Esophagus muscularis mucosa (tissue), 4 donors: ENCODE results near the gene CACNB3. TPM values are rescaled to one million over a fixed set of nuclear protein-coding genes. Genes with fewer than 3 reads are reported as not detected.

ENCODE experiments used
- DNase-seq: peaks from one replicate; pipeline ENCODE4 v3.0.0-alpha.2; 2017; ENCODE audit errors: extremely low spot score
- H3K27ac ChIP-seq, 4 donors: fragments of 200-600 bp; sonication (generic); replicated peaks in 1 of 4; 1 replicate in 3 of 4; 2 replicates in 1 of 4; pipeline ENCODE4 v1.5.1; 2016 to 2019; ENCODE audit warnings: mild to moderate bottlenecking in 1 of 4
- H3K27me3 ChIP-seq, 4 donors: fragments of 200-600 bp; sonication (generic); one replicate each; pipeline versions ENCODE4 v1.5.1 to v1.6.0; 2016 to 2019
- H3K36me3 ChIP-seq, 4 donors: fragments of 200-600 bp; sonication (generic); one replicate each; pipeline ENCODE4 v1.5.1; 2016 to 2019
- H3K4me1 ChIP-seq, 4 donors: fragments of 200-600 bp; sonication (generic); one replicate each; pipeline ENCODE4 v1.5.1; 2016 to 2019
- H3K4me3 ChIP-seq, 4 donors: fragments of 200-600 bp; sonication (generic); 1 replicate in 2 of 4; 2 replicates in 2 of 4; pipeline ENCODE4 v1.5.1; 2016 to 2019; ENCODE audit warnings: mild to moderate bottlenecking in 4 of 4, moderate library complexity in 1 of 4
- H3K9me3 ChIP-seq, 4 donors: fragments of 200-600 bp; sonication (generic); 1 replicate in 3 of 4; 2 replicates in 1 of 4; pipeline ENCODE4 v1.5.1; 2016 to 2019
- EP300 ChIP-seq: sonication (generic); formaldehyde crosslinking; IDR thresholded peaks from one replicate; pipeline ENCODE4 v1.6.1; 2017; ENCODE audit warnings: antibody characterized with exemption
- POLR2A ChIP-seq: fragments of 450-650 bp; IDR thresholded peaks from one replicate; pipeline ENCODE4 v1.6.1; 2017; ENCODE audit warnings: antibody characterized with exemption, moderate library complexity, mild to moderate bottlenecking, low read depth
- POLR2AphosphoS5 ChIP-seq, 2 donors: sonication (generic); formaldehyde crosslinking; IDR thresholded peaks; one replicate each; pipeline ENCODE4 v1.6.1; 2017; ENCODE audit warnings: antibody characterized with exemption in 2 of 2
- whole genome bisulfite sequencing: methylation state at CpG from one replicate; pipeline ENCODE4 v1.1.5; 2018; 5-methylcytosine and 5-hydroxymethylcytosine counted together
- intact Hi-C: fragments of 100-400 bp; cut with DNase I; formaldehyde crosslinking; loops from one replicate; pipeline ENCODE4 v1.15.1; 2023
- total RNA-seq, 4 donors: library from RNA; depleted of rRNA; stranded (reverse); fragments of >200 nt; gene quantifications; one replicate each; pipeline versions ENCODE4 v1.1.0 to v1.2.1, GENCODE V29; 2016
- TF ChIP-seq, protein P1 (sequence below), 3 experiments: fragments of 200-600 bp in 2 of 3; fragments of 450-650 bp in 1 of 3; sonication (generic) in 2 of 3; IDR thresholded peaks; one replicate each; pipeline ENCODE4 v1.5.1; 2017 to 2019; ENCODE audit warnings: antibody characterized with exemption in 3 of 3, mild to moderate bottlenecking in 2 of 3, moderate library complexity in 1 of 3

The CACNB3 gene
- total RNA-seq, 4 donors from 2014 or later, result 11.6 to 41.0 (median 28.4) TPM

DNA sequence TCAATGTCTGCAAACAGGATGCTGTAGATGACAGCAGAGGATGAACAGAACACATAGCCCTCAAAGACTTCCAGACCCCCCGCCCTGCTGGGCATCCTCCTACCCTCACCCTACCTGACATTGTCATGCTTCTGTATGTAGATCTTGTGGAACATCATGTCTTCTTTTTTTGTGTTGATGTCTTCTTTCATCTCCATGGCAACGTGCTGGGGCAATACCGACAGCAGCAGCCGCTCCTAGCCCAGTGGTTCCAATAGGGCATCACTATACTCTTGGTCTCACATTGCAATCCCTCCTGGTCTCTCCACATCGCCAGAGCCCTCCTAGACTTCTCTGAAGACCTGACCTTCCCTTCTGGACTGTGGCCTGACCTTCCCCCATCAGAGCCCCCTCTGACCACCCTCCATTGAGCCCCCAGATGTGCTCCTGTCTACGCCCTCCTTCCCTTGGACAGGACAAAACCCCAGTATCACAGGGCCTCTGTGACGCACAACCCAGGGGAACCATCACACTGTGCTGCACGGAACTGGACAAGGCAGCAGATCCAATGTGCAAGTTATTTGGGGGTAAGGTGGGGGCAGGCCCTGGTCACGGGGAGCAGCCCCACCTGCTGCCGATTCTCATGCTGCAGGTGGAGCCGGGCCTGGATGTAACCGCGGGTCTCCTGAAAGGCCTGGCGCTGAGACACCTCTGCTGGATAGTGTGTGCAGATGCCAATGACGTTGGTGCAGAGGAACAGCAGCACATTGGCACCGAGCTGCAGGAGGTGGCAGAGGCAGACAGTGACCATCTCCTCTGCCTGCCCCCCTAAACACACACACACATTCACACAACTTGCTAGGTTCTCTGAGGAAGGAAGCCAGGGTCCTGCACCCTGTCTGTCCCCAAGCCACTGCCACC, 40.5 kb upstream of the CACNB3 start:
- H3K27me3 ChIP-seq, result no peaks in the 10 kb centered on the region
- no peak overlapping the region for H3K27ac ChIP-seq
- no peak for DNase-seq
- no peaks in the 10 kb centered on the region for H3K9me3 ChIP-seq
- 86% methylated on average over 16 of the region's 16 CpGs for WGBS
- intact Hi-C loops, result no loop called here
- H3K4me1 ChIP-seq, result peaks cover 29 to 60% (median 33%) of the 10 kb centered on the region in 4 donors
- TF ChIP-seq POLR2A (no peak), POLR2AphosphoS5 (IDR thresholded peaks at IDR 0.05) (no peak), EP300 (no peak)
- TF ChIP-seq, protein P1, sequence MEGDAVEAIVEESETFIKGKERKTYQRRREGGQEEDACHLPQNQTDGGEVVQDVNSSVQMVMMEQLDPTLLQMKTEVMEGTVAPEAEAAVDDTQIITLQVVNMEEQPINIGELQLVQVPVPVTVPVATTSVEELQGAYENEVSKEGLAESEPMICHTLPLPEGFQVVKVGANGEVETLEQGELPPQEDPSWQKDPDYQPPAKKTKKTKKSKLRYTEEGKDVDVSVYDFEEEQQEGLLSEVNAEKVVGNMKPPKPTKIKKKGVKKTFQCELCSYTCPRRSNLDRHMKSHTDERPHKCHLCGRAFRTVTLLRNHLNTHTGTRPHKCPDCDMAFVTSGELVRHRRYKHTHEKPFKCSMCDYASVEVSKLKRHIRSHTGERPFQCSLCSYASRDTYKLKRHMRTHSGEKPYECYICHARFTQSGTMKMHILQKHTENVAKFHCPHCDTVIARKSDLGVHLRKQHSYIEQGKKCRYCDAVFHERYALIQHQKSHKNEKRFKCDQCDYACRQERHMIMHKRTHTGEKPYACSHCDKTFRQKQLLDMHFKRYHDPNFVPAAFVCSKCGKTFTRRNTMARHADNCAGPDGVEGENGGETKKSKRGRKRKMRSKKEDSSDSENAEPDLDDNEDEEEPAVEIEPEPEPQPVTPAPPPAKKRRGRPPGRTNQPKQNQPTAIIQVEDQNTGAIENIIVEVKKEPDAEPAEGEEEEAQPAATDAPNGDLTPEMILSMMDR (IDR thresholded peaks at IDR 0.05), result no peak
- H3K4me3 ChIP-seq, result no peak overlapping the region
- peaks cover 12 to 67% (median 65%) of the 10 kb centered on the region in 4 donors for H3K36me3 ChIP-seq

DNA sequence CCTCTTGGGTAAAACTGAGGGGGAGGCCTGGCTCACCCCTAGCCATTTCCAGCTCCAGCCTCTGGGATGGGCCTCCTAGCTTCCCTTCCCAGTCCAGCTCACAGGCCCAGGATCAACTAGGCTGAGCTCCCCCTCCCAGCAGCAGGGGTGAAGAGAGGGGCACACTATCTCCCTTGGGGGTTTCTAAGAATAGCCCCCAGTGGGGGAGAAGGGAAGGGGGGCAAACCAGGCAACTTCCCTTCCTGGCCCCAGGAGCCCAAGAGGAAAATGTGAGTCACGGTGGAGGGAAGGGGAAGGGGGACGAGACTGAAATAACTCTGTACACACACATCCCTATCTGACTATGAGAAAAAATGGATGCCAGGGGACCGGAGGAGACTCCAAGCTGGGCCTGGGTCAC, 38.4 kb upstream of the CACNB3 start:
- no peak overlapping the region for H3K4me3 ChIP-seq
- peak overlapping the region in 3 of 4 donors; percentile 37 to 52 (median 45) for H3K27ac ChIP-seq
- H3K9me3 ChIP-seq, result no peaks in the 10 kb centered on the region
- peak in 1 of 2 donors; percentile 51 for TF ChIP-seq POLR2AphosphoS5 (IDR thresholded peaks at IDR 0.05)
- TF ChIP-seq, protein P1 (IDR thresholded peaks at IDR 0.05), result no peak
- no peak for DNase-seq
- peaks cover 0 to 52% (median 50%) of the 10 kb centered on the region in 4 donors for H3K36me3 ChIP-seq
- intact Hi-C loops, result no loop called here
- WGBS, result 23% methylated on average over 3 of the region's 3 CpGs
- H3K27me3 ChIP-seq, result no peaks in the 10 kb centered on the region
- H3K4me1 ChIP-seq, result peaks cover 29 to 72% (median 35%) of the 10 kb centered on the region in 4 donors

DNA sequence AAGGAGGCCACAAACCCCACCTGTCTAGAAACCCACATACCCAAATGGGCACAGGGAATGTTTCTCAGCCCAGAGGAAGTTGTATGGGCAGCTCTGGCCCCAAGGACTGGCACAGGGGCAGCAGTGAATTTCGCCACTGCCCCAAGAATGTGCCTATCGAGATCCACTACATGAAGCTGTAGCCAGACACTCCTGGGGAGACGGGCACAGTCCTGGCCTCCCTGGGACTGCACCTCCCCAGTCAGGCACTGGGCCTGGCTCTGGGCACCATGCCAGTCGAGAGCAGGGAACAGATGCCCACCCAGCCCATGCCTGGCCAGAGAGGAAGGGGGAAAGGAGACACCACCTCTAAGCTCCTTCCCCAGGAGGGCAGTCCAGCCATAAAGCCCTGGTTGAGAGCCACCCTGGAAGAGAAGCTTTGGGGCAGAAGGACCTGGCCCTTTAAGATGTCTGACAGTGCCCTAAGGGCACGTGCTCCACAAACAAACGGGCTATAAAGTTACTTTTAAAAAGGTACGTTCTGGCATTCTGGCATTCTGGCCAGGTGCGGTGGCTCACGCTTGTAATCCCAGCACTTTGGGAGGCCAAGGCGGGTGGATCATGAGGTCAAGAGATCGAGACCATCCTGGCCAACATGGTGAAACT, 37.8 kb upstream of the CACNB3 start:
- intact Hi-C loops, result no loop called here
- no peaks in the 10 kb centered on the region for H3K9me3 ChIP-seq
- no peak overlapping the region for H3K4me3 ChIP-seq
- H3K36me3 ChIP-seq, result peaks cover 0 to 46% (median 43%) of the 10 kb centered on the region in 4 donors
- no peaks in the 10 kb centered on the region for H3K27me3 ChIP-seq
- H3K27ac ChIP-seq, result peak overlapping the region; percentile 37 to 52 (median 42)
- 73% methylated on average over 7 of the region's 11 CpGs for WGBS
- DNase-seq, result no peak
- peaks cover 33 to 78% (median 36%) of the 10 kb centered on the region in 4 donors for H3K4me1 ChIP-seq
- no peak for TF ChIP-seq POLR2AphosphoS5 (IDR thresholded peaks at IDR 0.05)
- TF ChIP-seq POLR2A, result no peak
- TF ChIP-seq EP300, result no peak
- TF ChIP-seq, protein P1 (IDR thresholded peaks at IDR 0.05), result no peak

DNA sequence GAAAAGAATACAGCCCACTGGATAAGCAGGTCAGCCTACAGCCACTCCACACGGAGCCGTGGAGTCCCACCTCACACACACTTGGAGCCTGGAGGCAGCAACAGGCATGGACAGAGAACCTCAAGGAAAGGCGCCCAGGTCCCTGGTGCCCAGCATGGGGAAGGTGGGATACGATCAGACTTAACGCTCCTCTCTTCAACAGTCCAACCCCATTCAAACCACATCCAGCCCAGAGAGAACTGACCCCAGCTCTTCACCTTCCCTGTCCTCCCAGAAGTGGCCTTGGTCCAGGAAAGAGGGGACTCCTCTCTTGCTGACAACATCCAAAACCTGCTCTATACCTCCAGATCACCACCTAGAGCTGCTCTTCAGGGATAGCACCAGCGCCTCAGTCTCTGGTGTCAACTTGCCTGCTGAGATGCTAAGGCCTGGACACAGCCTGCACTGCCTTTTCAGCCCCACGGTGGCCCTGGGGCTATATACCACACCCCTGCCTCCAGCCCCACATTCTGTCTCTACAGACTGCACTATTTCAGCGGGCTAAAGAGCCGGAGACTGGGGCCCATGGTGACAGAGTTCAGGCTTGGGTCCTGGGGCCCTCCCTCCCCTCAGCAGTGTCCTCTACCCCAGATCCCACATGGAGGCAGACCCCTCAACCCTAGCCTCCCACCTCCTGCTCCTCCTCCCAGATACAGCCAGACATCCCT, 36.4 kb upstream of the CACNB3 start:
- H3K4me1 ChIP-seq, result peaks cover 44 to 84% (median 50%) of the 10 kb centered on the region in 4 donors
- 94% methylated on average over 5 of the region's 9 CpGs for WGBS
- H3K4me3 ChIP-seq, result no peak overlapping the region
- H3K36me3 ChIP-seq, result peaks cover 0 to 32% (median 29%) of the 10 kb centered on the region in 4 donors
- H3K27ac ChIP-seq, result no peak overlapping the region
- no peak for TF ChIP-seq POLR2A
- no peak for TF ChIP-seq EP300
- no peak for TF ChIP-seq POLR2AphosphoS5 (IDR thresholded peaks at IDR 0.05)
- TF ChIP-seq, protein P1 (IDR thresholded peaks at IDR 0.05), result no peak
- intact Hi-C loops, result no loop called here
- no peaks in the 10 kb centered on the region for H3K27me3 ChIP-seq
- no peak for DNase-seq
- H3K9me3 ChIP-seq, result no peaks in the 10 kb centered on the region
